Measurements from ENCODE around the gene STK35. TPM values are rescaled to one million over a fixed set of nuclear protein-coding genes. Genes with fewer than 3 reads are reported as not detected.

The STK35 gene
- total RNA-seq, 1 donor from 2014 or later, result 13.1 TPM

DNA sequence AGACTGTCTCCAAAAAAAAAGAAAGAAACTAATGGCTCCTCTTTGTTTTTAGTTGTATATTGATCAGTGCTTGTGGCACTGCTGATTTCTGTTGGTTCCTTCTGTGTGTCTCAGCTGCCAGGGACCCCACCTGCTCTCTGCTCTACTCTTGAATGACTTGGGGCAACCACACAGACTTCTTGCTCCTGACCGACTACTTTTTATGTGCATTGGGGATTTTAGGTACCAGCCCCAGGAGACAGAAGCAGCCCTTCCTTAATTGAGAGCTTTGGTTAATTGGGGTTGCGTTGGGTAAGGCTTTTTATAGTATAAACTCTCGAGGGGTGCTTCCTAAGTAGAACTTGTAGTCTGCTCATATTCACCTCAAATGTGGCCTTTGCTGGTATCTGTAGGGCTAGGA, 6.9 kb downstream of the STK35 start:
- DNase-seq, result no peak

DNA sequence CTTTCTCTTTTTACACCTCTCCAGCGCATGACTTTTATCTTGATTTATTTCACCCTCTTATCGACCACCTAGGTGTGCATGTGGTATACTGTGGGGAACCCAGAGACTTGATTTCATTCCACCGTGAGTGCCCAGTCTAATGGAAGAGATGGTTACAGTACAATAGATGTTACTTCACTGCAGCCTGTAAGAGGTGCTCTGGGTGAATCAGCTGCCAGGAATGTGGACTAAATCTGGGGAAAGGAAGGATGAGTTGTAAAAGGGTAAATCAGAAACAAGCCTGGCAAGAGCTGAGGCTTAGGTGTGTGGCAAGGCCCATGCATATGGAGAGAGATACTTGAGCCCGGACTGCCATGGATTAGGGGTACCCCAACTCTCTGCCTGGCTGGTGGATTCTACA, 7.4 kb downstream of the STK35 start:
- DNase-seq, result no peak

DNA sequence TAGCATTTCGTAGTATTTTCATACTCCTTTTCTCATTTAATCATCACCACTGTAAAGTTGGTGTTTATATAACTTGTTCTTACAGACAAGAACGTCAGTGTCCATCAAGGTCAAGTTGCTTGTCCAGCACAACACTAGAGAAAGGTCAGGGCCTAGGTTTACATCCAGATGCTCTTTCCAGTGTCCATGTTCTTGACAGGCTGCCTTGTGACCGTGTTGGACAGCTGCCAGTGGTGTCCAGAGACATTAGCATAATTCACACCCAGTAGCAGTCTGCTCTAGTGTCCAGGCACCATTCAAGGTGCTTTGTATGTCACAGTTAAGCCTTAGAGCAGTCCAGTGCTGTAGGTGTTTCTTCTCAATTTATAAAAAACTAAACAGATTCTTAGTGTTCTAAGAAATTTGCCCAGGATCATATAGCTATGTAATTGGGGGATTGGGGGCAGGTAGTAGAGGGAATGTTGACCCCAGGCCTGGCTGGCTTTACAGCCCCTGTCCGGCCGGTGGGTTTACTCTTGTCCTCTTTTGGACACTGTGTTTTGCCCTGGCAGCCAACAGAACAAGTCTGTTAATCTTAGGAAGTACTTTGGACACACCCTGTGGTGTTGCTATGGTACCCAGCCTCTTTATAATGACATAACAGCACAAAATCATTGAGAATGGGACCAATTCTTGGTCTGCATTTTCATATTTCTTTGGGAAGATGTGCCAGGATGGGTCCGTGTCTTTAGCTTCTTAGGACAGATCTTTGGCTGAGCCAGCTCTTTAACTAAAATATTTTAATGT, 8.0 kb downstream of the STK35 start:
- DNase-seq, result no peak

DNA sequence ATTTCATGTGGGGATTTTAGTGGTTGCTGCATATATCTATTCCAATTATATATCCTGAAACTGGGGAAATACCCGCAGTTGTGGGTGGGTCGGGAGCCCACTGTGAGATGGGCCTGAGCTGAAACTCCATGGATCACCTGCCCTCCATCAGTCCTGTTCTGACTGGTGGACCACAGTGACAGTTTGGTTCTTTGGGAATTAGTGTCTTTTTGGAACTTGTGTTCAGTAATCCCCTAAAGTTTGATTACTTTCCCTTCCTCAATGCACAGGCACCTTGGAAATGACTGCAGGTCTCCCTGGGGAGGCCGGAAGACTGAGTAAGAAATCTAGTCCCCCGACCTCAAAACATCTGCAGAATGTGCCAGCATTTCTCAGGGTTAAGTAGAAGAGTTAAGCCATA, 11.3 kb downstream of the STK35 start:
- DNase-seq, result no peak

DNA sequence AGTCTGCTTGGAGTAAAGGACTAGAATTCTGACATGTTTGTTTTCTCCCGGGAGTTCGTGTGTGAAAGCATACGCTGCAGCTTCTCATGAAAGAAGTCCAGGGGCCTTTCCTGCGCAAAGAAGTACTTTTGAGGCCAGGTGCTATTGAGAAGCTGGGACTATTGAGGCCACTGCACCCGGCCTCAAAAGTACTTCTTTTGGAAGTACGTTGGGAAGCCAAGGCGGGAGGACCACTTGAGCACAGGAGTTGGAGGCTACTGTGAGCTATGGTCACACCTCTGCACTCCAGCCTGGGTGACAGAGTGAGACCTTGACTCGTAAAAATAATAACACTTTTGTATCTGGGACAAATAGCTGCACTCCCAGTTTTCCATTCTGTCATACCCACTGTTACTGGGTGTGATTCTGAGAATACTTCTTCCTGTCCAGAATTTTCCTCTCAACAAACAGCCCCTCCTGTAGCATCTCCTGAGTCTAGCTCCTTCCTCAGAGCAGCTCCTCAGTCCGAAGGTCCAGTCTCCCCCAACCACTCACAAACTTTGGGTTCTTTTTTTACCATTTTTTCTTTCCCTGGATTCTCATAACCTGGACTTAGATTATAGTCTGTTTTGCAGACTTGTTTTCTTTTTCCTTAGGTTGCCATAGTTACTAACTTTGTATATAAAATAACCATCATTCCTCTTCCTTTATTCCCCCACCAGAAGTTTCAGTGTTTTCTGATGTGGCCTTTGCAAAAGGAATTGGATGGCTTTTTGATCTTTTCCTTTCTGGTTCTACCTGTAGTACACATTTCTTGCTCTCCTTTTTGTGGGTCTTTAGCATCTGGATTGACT, 12.7 kb downstream of the STK35 start:
- no peak for DNase-seq

DNA sequence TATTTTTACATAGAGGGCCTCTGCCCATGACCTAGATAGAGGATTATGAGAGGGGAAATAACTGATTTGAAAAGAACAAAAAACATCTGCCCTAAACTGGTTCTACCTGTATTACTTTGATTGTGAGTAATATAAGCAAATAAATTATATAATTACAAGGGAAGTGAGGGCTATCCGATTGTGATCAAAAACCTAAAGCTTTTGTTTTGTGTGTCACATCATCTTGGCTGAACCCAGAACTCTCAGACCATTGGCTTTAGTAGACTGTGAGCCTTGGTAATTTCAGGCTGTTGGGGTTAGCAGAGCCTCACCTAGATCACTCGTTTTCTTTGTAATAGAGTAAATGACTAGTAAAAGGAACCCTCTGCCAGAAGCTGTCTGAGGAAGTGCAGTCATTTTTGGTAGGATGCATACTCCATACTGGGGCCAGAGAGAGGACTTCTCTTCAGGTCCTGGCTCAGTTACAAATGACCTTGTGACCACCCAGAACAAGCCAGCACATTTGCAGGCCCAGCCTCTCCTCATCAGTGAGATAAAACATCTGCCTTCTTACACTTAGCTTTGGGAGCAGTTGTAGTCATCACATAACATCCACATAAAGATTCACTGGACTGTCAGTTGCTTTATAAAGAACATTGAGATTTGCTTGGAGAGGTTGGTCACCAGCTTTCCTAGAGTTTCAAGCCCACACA, 13.5 kb downstream of the STK35 start:
- DNase-seq, result no peak

DNA sequence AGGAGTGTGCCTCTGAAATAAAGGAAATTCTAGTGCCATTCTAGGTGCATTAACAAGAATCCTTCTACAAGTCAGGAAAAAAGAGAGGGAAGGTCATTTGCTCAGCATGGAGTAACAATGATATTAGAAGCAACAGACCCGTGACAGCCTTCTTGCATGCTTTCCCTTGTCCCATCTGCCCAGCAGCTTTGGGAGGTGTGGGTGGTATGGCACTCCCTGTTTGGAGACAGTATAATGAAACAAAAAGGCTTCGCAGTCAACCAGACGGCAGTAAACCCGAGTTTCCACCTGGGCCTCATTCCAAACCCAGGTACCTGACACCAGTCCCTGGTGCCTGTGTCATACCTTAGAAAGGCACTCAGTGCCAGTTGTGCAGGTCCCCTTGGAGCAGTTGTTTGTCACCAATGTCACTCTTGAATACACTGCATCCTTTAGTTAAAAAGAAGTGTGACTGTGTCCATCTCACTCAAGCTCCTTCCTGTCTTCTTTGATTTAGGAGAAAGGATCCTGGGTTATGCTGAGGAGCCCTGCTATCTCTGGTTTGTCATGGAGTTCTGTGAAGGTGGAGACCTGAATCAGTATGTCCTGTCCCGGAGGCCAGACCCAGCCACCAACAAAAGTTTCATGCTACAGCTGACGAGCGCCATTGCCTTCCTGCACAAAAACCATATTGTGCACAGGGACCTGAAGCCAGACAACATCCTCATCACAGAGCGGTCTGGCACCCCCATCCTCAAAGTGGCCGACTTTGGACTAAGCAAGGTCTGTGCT, 14.7 kb downstream of the STK35 start:
- DNase-seq, result no peak

DNA sequence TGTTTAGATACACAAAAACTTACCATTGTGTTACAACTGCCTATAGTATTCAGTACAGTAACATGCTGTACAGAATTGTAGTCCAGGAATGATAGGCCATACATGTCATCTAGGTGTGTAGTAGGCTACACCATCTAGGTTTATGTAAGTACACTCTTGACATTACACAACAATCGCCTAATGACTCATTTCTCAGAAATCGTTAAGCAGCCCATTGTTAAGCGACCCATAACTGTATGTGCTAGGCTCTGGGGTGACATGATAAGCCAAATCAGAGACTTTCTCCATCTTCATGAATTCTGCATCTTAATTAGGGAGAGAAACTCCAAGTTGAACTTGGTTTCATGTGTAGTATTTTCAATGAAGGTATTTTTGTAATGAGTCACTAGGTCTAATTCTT, 17.2 kb downstream of the STK35 start:
- DNase-seq, result no peak

DNA sequence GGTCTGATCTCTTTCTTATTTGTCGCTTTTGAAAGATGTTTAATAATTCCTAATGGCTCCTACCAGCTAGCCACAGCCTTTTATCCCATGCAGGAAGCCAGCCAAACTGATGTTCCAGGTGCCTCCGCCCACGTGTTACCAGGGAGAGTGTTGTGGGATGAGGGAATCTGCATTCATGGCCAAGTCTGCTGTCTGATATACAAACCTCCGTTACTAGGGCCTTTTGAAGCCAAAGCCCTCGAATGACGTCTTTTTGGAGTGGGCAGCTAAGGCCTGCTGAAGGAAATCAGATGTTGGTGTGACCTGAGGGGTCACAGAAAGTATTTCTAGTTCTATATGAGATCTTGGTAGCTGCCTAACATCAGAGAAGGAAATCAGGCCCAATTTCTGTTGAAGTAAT, 21.3 kb downstream of the STK35 start:
- no peak for DNase-seq

DNA sequence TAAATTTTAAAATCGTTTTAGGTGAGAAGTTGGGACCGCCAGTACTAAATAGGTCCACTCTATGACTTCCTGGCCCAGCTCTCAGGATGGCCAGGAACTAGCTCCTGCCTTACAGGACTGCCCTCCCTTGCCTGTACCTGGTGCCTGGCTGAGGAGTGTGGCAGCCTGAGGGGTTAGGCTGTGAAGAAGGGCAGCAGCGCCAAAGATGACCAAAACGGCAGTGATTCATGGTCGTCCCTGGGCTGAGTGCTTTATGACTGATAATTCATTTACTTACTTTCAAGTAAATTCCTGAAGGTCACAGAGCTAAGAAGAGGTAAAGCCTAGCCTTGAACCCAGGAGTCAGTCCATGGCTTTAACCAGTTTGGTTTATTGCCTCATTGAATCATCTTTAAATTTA, 22.1 kb downstream of the STK35 start:
- DNase-seq, result no peak

DNA sequence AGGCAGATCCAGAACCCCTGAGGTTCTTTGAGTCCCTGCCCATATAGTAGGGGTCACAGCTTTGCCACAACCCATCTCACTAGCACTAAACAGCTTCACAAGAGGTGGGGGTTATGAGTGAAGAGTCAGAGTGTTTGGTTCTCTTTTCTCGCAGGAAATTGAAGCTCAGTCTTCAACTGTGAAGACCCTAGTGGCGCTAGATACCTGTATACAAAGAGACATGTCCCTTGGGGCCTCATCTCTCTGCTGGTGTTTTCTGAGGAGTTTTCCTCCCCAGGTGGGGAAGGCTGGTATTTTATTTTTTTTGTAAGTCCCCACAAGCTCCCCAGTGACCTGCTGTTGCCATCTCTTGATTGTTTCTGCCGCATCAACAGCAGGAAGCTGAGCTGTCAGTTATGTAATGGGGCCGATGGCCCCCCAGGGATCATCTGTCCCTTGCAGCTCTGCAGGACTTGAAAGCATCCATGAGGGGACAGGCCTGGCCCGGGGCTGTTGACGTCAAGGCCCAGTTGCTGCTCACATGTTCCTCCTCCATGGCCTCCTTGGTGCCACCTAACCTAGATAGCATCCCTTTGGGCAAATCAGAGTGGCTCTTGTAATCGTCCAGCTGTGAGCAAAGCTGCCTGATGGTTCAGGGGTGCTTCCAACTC, 23.1 kb downstream of the STK35 start:
- no peak for DNase-seq

DNA sequence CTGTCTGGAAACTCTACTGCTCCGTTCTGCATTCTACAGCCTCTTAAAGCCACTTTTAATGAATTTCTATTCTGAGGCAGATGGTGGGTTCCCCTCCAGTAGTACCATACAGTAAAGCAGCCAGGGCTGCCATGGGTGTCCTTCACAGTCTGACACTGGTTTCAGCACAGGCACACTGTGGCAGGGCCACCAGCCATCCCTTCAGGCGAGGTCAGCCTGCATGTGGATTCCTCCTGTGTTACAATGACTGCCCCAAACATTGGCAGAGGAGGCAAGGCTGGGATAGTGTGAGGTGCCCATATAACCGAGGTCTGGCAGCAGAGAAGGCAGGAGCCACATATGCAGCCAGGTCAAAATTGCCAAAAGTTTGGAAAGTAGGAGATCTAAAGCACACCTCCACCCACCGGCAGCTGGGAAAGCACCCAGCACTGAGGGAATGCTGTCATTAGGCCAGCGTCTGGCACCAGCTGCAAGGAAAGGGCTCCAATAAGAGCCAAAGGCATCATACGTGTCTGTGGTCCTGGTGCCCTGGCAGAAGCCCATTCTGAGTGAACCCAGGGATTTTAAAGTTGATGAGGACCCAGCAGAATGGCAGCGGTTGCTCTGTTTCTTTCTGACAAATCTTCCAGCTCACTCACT, 24.0 kb downstream of the STK35 start:
- DNase-seq, result no peak

DNA sequence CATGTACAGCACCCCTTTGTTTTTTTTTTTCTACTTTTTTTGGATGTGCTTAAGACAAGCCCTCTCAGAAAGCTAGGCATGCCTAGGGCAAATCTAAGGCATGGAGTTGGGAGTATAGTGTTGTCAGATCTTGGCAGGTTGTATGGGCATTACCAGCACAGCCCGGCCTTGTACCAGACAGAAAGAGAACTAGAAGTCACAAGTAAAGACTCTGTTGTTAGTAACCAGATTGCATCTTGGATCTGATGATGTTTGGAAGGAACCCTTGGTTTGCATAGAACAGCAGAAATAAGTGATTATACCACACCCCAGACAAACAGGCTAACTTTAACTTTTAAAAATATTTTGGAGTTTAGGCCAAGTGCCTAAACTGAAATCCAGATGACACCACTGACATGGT, 25.6 kb downstream of the STK35 start:
- no peak for DNase-seq

DNA sequence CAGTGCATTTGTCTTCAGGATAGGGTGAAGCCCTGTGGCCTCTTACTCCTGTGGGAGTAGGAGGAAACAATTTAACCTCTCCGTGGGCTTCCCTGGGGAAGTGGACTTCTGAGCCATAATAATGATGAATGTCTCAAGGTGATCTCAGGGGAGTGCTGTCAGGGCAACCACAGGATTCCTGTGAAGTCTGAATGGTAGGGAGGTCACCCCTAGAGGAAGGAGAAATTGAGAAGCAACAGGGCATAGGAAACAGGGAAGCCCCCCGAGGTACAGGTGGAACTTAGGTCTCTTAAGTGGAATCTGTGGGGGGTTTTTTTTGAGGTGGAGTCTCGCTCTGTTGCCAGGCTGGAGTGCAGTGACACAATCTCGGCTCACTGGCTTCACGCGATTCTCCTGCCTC, 26.9 kb downstream of the STK35 start:
- DNase-seq, result no peak

DNA sequence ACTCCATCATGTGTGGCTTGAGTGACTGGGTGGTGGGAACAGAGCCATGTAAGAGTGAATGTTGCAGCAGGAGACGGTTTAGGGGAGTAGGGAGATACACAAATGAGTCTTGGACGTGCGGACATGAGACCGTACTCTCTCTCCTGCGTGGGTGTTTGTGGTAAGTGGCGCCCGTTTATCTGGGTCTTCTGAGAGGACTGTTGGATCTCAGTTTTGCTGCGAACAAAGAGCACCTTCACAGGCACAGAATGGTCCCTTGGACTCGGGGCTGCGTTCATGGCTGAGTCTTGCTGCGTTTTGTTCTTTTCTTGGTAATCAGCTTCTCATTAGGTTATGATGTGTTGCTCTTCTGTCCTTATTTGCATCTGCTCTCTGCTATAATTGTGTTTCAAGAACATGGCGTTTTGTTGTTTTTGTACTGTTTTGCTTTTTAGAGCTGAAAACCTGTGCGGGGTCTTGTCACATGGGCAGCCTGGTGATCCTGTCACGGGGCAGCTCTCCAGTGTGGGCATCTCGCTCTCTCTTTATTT, 28.5 kb downstream of the STK35 start:
- DNase-seq, result no peak

DNA sequence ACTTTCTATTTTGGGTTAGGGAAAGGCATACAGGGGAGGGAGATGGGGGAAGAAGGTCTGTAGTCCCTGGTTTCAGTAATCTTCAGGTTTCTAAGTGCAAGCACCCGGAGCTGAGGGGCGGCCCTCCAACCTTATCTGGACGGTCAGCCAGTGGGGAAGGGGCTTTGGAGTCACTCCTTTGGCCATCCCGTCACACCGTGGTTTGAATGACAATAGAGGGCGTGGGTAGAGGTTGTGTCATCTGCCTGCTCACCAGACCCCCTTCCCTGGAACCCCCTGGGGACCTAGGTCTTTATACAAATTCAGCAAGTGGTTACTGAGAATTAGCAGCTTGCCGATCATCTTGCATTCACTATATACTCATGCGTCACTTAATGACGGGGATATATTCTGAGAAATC, 29.1 kb downstream of the STK35 start:
- DNase-seq, result no peak

DNA sequence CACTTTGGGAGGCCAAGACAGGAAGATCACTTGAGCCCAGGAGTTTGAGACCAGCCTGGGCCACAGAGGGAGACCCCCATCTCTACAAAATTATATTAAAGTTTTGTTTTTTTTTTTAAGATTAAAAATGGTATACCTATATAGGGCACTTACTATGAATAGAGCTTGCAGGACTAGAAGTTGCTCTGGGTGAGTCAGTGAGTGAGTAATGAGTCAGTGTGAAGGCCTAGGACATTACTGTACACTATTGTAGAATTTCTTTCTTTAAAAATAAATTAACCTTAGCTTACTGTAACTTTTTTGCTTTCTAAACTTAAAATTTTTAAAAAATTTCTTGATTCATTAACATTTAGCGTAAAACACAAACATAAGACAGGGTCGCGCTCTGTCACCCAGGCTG, 29.7 kb downstream of the STK35 start:
- DNase-seq, result no peak

DNA sequence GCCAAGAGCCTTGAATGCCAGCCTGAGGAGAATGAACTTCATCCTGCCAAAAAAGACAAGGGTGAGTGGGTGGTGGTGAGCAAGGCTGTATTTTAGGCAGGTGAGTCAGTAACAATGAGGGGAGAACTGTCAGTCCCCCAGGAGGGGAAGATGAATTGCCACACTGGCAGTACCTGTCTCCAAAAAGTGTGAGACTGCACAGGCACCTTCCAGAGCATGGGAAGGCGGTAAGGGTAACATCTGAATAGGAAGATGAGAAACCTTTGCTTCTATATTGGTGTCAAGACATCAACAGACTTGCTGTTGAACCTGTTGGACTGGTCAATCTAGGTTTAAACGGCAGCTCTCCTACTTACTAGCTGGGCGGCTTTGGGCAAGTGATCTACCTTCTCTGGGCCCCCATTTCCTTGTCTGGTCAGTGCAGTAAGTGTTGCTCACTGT, 30.9 kb downstream of the STK35 start:
- DNase-seq, result no peak

DNA sequence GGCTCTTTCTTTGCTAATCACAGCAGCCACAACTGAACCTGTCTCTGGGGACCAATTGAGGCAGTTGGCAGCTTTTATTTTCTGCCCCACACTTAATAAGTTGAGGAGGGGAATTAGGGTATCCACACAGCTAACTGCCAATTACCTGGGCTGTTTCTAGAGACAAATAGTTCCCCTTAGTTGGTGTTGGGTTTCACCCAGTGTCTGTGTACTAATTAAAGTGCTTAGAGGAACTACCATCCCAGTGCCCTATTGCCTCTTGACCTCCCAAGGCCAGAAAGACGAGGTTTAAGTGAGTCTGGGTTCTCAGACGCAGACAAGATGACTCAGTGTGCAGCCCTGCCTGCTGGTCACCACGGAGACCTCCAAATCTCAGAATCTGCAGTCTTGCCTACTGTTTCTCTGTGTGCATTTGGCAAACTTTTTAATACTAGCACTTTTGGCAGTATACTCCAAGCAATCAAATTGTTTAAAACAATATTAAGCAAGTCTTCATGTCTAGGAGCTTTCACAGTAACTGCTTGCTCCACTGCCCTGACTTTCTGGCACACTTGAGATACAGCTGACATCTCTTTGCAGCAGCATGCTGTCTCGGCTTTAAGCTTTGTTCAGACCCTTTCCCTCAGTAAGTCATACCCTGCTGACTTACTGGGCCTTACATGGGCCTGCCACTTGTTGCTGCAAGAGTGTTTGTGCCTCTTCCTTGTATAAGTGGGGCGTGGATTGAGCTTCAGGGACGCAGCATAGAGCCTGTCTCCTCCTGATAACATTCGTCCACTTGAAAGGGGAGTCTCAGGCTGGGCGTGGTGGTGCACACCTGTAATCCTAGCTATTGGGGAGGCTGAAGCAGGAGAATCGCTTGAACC, 31.9 kb downstream of the STK35 start:
- DNase-seq, result peak; percentile 18

DNA sequence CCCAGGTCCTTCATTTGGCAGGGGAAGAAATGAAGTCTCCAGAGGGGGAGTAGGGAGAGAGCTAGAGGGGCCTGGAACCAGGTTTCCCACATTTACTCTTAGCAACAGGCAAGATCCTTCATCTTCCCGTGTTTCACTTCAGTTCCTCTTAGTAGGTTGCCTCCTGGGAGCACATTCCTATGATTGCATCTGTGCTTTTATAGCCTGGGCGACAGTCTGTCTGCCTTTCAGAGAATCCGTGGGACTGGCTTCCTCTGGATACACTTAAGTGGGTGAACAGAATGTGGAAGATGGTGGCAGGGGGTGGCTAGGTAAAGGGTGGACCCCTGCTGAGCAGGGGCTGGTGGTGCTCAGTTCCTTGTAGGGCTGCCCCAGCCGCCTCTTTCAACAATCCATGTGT, 33.4 kb downstream of the STK35 start:
- DNase-seq, result no peak

Measured in skin of body (tissue), 2 donors.